Osteoblast (primary cell): ENCODE data around the gene CREB5. TPM values are rescaled to one million over a fixed set of nuclear protein-coding genes. Genes with fewer than 3 reads are reported as not detected.

Source experiments
- DNase-seq: peaks from one replicate; pipeline ENCODE4 v3.0.0; 2011; ENCODE audit warnings: low spot score, mixed read lengths; ENCODE audit not compliant: insufficient read length; ENCODE audit errors: missing footprints
- H2AFZ ChIP-seq: 2 replicates; pipeline ENCODE4 v1.6.0; 2011; ENCODE audit warnings: mild to moderate bottlenecking, low read length
- H3K27ac ChIP-seq: 2 replicates; pipeline ENCODE4 v1.5.1; 2011; ENCODE audit warnings: mild to moderate bottlenecking, low read depth, low read length, moderate library complexity
- H3K27me3 ChIP-seq: 2 replicates; pipeline ENCODE4 v1.6.0; 2012; ENCODE audit warnings: mild to moderate bottlenecking, control low read depth, inconsistent platforms, low read length, moderate library complexity; ENCODE audit not compliant: insufficient read depth
- H3K36me3 ChIP-seq: 2 replicates; pipeline ENCODE4 v1.5.1; 2011; ENCODE audit warnings: mild to moderate bottlenecking, low read length, control low read depth, moderate library complexity; ENCODE audit not compliant: insufficient read depth
- H3K4me1 ChIP-seq: 2 replicates; pipeline ENCODE4 v1.5.1; 2011; ENCODE audit warnings: mild to moderate bottlenecking, low read length, control low read depth, moderate library complexity; ENCODE audit not compliant: insufficient read depth
- H3K4me2 ChIP-seq: 2 replicates; pipeline ENCODE4 v1.6.0; 2011; ENCODE audit warnings: mild to moderate bottlenecking, low read length; ENCODE audit not compliant: insufficient read depth
- H3K4me3 ChIP-seq: fragments of 200-600 bp; sonication (generic); 3 replicates; pipeline ENCODE4 v1.5.1; 2012; ENCODE audit warnings: mild to moderate bottlenecking, low read length, inconsistent platforms; ENCODE audit not compliant: insufficient read depth
- H3K79me2 ChIP-seq: 2 replicates; pipeline ENCODE4 v1.6.0; 2012; ENCODE audit warnings: mild to moderate bottlenecking, low read length, control low read depth, inconsistent platforms; ENCODE audit not compliant: insufficient read depth
- H3K9me3 ChIP-seq: 2 replicates; pipeline ENCODE4 v1.5.1; 2011; ENCODE audit warnings: low read depth, low read length, control low read depth
- H4K20me1 ChIP-seq: 2 replicates; pipeline ENCODE4 v1.6.0; 2012; ENCODE audit warnings: mild to moderate bottlenecking, low read length, control low read depth; ENCODE audit not compliant: insufficient read depth
- CTCF ChIP-seq: IDR thresholded peaks from 2 replicates; pipeline ENCODE4 v1.5.1; 2011; ENCODE audit warnings: mild to moderate bottlenecking, low read depth, low read length, moderate library complexity; ENCODE audit errors: extremely low read depth
- total RNA-seq: library from RNA; depleted of rRNA; stranded (reverse); fragments of >200 nt; gene quantifications from 2 replicates; pipeline ENCODE4 v1.2.3, GENCODE V29; 2012

The CREB5 gene
- total RNA-seq, 1 donor: 5.1 TPM

- Histone ChIP-seq H3K4me2 (no peak overlapping the region), H3K4me3 (no peak overlapping the region), H3K27ac (no peak overlapping the region), H3K4me1 (peaks cover 6% of the 10 kb centered on the region), H3K36me3 (no peaks in the 10 kb centered on the region), H2AFZ (no peak overlapping the region), H3K27me3 (no peaks in the 10 kb centered on the region), H3K9me3 (no peaks in the 10 kb centered on the region), H4K20me1 (no peaks in the 10 kb centered on the region), H3K79me2 (no peaks in the 10 kb centered on the region)
- no peak for DNase-seq
- no peak for TF ChIP-seq CTCF
Observed at GRCh38 chr7:28774261-28774988, 362.1 kb downstream of the CREB5 start.

GRCh38 chr7:28776463-28777157 is 364.3 kb downstream of the CREB5 start:
- no peak overlapping the region for H3K4me2 ChIP-seq
- H3K9me3 ChIP-seq: no peaks in the 10 kb centered on the region
- H3K4me1 ChIP-seq: peaks cover 7% of the 10 kb centered on the region
- H3K27me3 ChIP-seq: no peaks in the 10 kb centered on the region
- no peaks in the 10 kb centered on the region for H4K20me1 ChIP-seq
- no peaks in the 10 kb centered on the region for H3K79me2 ChIP-seq
- no peak for DNase-seq
- H3K27ac ChIP-seq: no peak overlapping the region
- no peak overlapping the region for H3K4me3 ChIP-seq
- no peak overlapping the region for H2AFZ ChIP-seq
- no peaks in the 10 kb centered on the region for H3K36me3 ChIP-seq
- TF ChIP-seq CTCF: no peak

GRCh38 chr7:28778786-28779185 is 366.5 kb downstream of the CREB5 start:
- peak overlapping the region; percentile 80 for H2AFZ ChIP-seq
- H3K9me3 ChIP-seq: no peaks in the 10 kb centered on the region
- no peak overlapping the region for H3K4me3 ChIP-seq
- no peaks in the 10 kb centered on the region for H4K20me1 ChIP-seq
- H3K27me3 ChIP-seq: no peaks in the 10 kb centered on the region
- peak overlapping the region; percentile 74 for H3K27ac ChIP-seq
- no peak for TF ChIP-seq CTCF
- H3K4me2 ChIP-seq: peak overlapping the region; percentile 55
- no peaks in the 10 kb centered on the region for H3K36me3 ChIP-seq
- no peaks in the 10 kb centered on the region for H3K79me2 ChIP-seq
- H3K4me1 ChIP-seq: peaks cover 7% of the 10 kb centered on the region
- no peak for DNase-seq

GRCh38 chr7:28779954-28780353 is 367.6 kb downstream of the CREB5 start:
- no peaks in the 10 kb centered on the region for H3K27me3 ChIP-seq
- no peak overlapping the region for H3K4me2 ChIP-seq
- H4K20me1 ChIP-seq: no peaks in the 10 kb centered on the region
- no peak for DNase-seq
- no peak for TF ChIP-seq CTCF
- no peak overlapping the region for H3K4me3 ChIP-seq
- no peak overlapping the region for H2AFZ ChIP-seq
- no peaks in the 10 kb centered on the region for H3K36me3 ChIP-seq
- no peaks in the 10 kb centered on the region for H3K9me3 ChIP-seq
- H3K27ac ChIP-seq: no peak overlapping the region
- peaks cover 7% of the 10 kb centered on the region for H3K4me1 ChIP-seq
- H3K79me2 ChIP-seq: no peaks in the 10 kb centered on the region
